Measurements from ENCODE around the gene ORAI3.
A peak's percentile ranks its signal among the peaks of the same experiment; 100 is the strongest.

ORAI3 gene

DNA sequence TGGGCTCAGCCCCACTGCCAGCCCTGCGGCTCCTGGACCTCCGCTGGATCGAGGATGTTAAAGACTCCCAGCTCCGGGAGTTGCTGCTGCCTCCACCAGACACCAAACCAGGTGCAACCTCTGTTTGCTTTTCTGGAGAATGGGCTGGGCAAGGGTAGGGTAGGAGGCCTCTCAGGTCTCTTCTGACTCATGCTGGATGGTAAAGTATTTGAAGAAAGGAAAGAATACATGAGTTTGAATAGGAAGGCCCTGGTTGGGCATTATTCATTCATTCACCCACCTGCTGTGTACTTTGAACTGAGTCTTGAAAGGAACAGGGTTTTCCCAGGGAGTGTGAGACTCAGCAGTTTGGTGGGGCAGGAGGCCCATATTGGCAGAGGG, 6.5 kb upstream of the ORAI3 start:
- ChIA-PET POLR2A (interaction anchor here (1.0 to 1.2 kb wide), 2 partner anchors 13 to 137 kb away, joined by 3 read pairs; no protein-coding TSS in a partner anchor), CTCF (interaction anchor here (0.8 to 7.6 kb wide), 20 partner anchors 10 to 926 kb away, joined by 3 to 103 read pairs (median 4); partner anchors contain the start of genes FBXL19 and ORAI3)
- no peak overlapping the region for H3K4me3 ChIP-seq (ENCODE audit: low read depth, low read length)
- DNase-seq (ENCODE audit: low read depth, low spot score) = no peak
- TF ChIP-seq, protein P1, sequence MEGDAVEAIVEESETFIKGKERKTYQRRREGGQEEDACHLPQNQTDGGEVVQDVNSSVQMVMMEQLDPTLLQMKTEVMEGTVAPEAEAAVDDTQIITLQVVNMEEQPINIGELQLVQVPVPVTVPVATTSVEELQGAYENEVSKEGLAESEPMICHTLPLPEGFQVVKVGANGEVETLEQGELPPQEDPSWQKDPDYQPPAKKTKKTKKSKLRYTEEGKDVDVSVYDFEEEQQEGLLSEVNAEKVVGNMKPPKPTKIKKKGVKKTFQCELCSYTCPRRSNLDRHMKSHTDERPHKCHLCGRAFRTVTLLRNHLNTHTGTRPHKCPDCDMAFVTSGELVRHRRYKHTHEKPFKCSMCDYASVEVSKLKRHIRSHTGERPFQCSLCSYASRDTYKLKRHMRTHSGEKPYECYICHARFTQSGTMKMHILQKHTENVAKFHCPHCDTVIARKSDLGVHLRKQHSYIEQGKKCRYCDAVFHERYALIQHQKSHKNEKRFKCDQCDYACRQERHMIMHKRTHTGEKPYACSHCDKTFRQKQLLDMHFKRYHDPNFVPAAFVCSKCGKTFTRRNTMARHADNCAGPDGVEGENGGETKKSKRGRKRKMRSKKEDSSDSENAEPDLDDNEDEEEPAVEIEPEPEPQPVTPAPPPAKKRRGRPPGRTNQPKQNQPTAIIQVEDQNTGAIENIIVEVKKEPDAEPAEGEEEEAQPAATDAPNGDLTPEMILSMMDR (IDR thresholded peaks at IDR 0.05; ENCODE audit: insufficient read depth, low read length, missing control alignments) = no peak

DNA sequence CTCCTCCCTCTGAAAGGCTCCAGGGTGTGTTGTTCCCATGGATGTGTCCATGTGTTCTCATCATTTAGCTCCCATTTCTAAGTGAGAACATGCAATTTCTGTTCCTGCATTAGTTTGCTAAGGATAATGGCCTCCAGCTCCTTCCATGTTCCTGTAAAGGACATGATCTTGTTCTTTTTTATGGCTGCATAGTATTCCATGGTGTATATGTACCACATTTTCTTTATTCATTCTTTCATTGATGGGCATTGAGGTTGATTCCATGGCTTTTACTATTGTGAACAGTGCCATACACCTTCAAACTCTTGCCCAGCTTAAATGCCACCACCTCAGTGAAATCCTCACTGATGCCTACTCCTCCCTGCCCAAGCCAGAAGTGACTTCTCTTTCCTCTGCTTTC, 4.5 kb upstream of the ORAI3 start:
- CTCF ChIA-PET = interaction anchor here (1.0 to 7.6 kb wide), 5 partner anchors 8 to 130 kb away, joined by 3 to 103 read pairs (median 4); partner anchors contain the start of gene ORAI3
- H3K4me3 ChIP-seq (ENCODE audit: low read depth, low read length) = no peak overlapping the region
- DNase-seq (ENCODE audit: low read depth, low spot score) = no peak
- TF ChIP-seq, protein P1 (IDR thresholded peaks at IDR 0.05; ENCODE audit: insufficient read depth, low read length, missing control alignments) = no peak
- POLR2A ChIA-PET = no interaction called here

DNA sequence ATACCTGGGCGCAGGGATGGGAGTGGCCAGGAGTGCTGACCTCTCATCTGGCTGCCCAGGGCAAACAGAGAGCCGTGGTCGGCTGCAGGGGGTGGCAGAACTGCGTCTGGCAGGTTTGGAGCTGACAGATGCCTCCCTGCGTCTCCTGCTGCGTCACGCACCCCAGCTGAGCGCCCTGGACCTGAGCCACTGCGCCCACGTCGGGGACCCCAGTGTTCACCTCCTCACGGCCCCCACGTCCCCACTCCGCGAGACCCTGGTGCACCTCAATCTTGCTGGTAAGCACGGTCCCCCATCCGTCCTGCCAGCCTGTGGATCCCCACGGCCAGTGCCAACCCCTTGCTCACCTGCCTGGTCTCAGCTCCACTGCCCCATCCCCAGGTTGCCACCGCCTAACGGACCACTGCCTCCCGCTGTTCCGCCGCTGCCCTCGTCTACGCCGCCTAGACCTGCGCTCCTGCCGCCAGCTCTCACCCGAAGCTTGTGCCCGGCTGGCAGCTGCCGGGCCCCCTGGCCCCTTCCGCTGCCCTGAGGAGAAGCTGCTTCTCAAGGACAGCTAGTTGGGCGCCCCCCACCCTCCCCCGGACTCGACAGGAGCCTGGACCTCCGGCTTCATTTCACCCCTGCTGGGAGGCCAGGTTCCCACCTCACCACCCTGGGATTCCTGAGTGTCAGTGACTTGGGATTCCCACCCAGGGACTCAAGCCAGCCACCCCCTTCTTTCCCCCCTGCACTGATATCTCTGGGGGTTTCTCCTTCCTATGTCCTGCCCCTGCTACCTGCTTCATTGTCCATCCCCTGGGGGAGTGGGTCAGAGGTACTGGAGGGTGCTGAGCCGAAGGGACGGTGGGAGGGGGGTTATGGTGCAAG, 2.0 kb upstream of the ORAI3 start:
- TF ChIP-seq, protein P1 (IDR thresholded peaks at IDR 0.05; ENCODE audit: insufficient read depth, low read length, missing control alignments) = no peak
- DNase-seq (ENCODE audit: low read depth, low spot score) = no peak
- CTCF ChIA-PET = interaction anchor here (1.0 to 1.7 kb wide), 2 partner anchors 8 to 103 kb away, joined by 3 to 8 read pairs; no protein-coding TSS in a partner anchor
- no peak overlapping the region for H3K4me3 ChIP-seq (ENCODE audit: low read depth, low read length)
- POLR2A ChIA-PET = interaction anchor here (0.5 kb wide), 1 partner anchor 313 kb away, joined by 3 read pairs; no protein-coding TSS in a partner anchor

GRCh38 chr16:30947541-30947858, 1.4 kb upstream of the ORAI3 start:
- no peak overlapping the region for H3K4me3 ChIP-seq (ENCODE audit: low read depth, low read length)
- TF ChIP-seq, protein P1 (IDR thresholded peaks at IDR 0.05; ENCODE audit: insufficient read depth, low read length, missing control alignments) = no peak
- POLR2A ChIA-PET = no interaction called here

GRCh38 chr16:30947859-30948666, 805 bp upstream of the ORAI3 start:
- peak; percentile 79 for DNase-seq (ENCODE audit: low read depth, low spot score)
- CTCF ChIA-PET = interaction anchor here (1.0 to 1.7 kb wide), 2 partner anchors 9 to 104 kb away, joined by 3 to 8 read pairs; no protein-coding TSS in a partner anchor
- POLR2A ChIA-PET = no interaction called here
- H3K4me3 ChIP-seq (ENCODE audit: low read depth, low read length) = peak overlapping the region; percentile 71
- TF ChIP-seq, protein P1 (IDR thresholded peaks at IDR 0.05; ENCODE audit: insufficient read depth, low read length, missing control alignments) = no peak

More at GRCh38 chr16:30947541-30947858, 1.4 kb upstream of the ORAI3 start:
- no peak for DNase-seq (ENCODE audit: low read depth, low spot score)
- CTCF ChIA-PET = interaction anchor here (1.0 to 1.7 kb wide), 2 partner anchors 9 to 104 kb away, joined by 3 to 8 read pairs; no protein-coding TSS in a partner anchor
